ENCODE results near the gene EYS. TPM values are rescaled to one million over a fixed set of nuclear protein-coding genes. Genes with fewer than 3 reads are reported as not detected.
"Not testable (repeated sequence)": the region's sequence is repeated elsewhere in the genome, so short reads cannot be mapped to it uniquely, and the experiment has no call there.

EYS gene
- total RNA-seq, 2 donors from 2014 or later: not detected

- H3K36me3 Mint-ChIP-seq (ENCODE audit: insufficient read depth in 2 of 2): no peaks in the 10 kb centered on the region
- H3K9me3 Mint-ChIP-seq: no peaks in the 10 kb centered on the region
- H3K27ac Mint-ChIP-seq: no peak overlapping the region
- H3K4me3 Mint-ChIP-seq: no peak overlapping the region
- DNase-seq (no peak), ATAC-seq (replicated peaks in 1 of 2) (no peak)
- no peaks in the 10 kb centered on the region for H3K4me1 Mint-ChIP-seq (ENCODE audit: low read depth)
- no peaks in the 10 kb centered on the region for H3K27me3 Mint-ChIP-seq (ENCODE audit: low read depth)
Measured at GRCh38 chr6:63963769-63964315, 1743.2 kb downstream of the EYS start.

DNA sequence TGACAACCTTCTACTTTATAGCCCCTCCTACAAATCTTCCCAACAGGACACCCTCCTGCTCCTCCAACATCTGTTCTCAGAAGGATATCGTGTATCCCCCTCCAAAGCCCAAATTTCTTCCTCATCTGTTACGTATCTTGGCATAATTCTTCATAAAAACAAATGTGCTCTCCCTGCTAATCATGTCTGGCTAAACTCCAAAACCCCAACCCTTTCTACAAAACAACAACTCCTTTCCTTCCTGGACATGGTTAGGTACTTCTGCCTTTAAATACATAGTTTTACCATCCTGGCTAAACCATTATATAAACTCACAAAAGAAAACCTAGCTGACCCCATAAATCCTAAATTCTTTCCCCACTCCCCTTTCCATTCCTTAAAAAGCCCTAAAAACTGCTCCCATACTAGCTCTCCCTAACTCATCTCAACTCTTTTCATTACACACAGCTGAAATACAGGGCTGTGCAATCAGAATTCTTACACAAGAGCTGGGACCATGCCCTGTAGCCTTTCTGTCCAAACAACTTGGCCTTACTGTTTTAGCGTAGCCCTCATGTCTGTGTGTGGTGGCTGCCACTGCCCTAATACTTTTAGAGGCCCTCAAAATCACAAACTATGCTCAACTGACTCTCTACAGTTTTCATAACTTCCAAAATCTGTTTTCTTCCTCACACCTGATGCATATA, 1753.5 kb downstream of the EYS start:
- H3K4me1 Mint-ChIP-seq (ENCODE audit: low read depth); ATAC-seq (replicated peaks in 1 of 2); H3K27ac Mint-ChIP-seq; H3K36me3 Mint-ChIP-seq (ENCODE audit: insufficient read depth in 2 of 2); H3K4me3 Mint-ChIP-seq; H3K9me3 Mint-ChIP-seq; DNase-seq; H3K27me3 Mint-ChIP-seq (ENCODE audit: low read depth): not testable (repeated sequence)

- peaks cover 0 to 2% of the 10 kb centered on the region in 2 donors for H3K9me3 Mint-ChIP-seq
- no peak for DNase-seq
- no peak overlapping the region for H3K27ac Mint-ChIP-seq
- peaks cover 0 to 1% of the 10 kb centered on the region in 2 donors for H3K36me3 Mint-ChIP-seq (ENCODE audit: insufficient read depth in 2 of 2)
- no peaks in the 10 kb centered on the region for H3K27me3 Mint-ChIP-seq (ENCODE audit: low read depth)
- no peak overlapping the region for H3K4me3 Mint-ChIP-seq
- no peaks in the 10 kb centered on the region for H3K4me1 Mint-ChIP-seq (ENCODE audit: low read depth)
- no peak for ATAC-seq (replicated peaks in 1 of 2)
Measured at GRCh38 chr6:63947792-63948529, 1759.1 kb downstream of the EYS start.

- Mint-ChIP-seq H3K4me1 (ENCODE audit: low read depth) (no peaks in the 10 kb centered on the region), H3K4me3 (no peak overlapping the region), H3K36me3 (ENCODE audit: insufficient read depth in 2 of 2) (peaks cover 0 to 1% of the 10 kb centered on the region in 2 donors), H3K27me3 (ENCODE audit: low read depth) (no peaks in the 10 kb centered on the region), H3K27ac (no peak overlapping the region), H3K9me3 (peaks cover 0 to 2% of the 10 kb centered on the region in 2 donors)
- ATAC-seq (replicated peaks in 1 of 2) (no peak), DNase-seq (no peak)
Measured at GRCh38 chr6:63945987-63946386, 1761.0 kb downstream of the EYS start.

GRCh38 chr6:63943826-63944225, 1763.2 kb downstream of the EYS start:
- no peak for ATAC-seq (replicated peaks in 1 of 2)
- H3K4me3 Mint-ChIP-seq: no peak overlapping the region
- no peaks in the 10 kb centered on the region for H3K27me3 Mint-ChIP-seq (ENCODE audit: low read depth)
- DNase-seq: no peak
- H3K4me1 Mint-ChIP-seq (ENCODE audit: low read depth): no peaks in the 10 kb centered on the region
- H3K36me3 Mint-ChIP-seq (ENCODE audit: insufficient read depth in 2 of 2): peaks cover 0 to 3% of the 10 kb centered on the region in 2 donors
- H3K27ac Mint-ChIP-seq: no peak overlapping the region
- H3K9me3 Mint-ChIP-seq: peaks cover 0 to 4% of the 10 kb centered on the region in 2 donors

DNA sequence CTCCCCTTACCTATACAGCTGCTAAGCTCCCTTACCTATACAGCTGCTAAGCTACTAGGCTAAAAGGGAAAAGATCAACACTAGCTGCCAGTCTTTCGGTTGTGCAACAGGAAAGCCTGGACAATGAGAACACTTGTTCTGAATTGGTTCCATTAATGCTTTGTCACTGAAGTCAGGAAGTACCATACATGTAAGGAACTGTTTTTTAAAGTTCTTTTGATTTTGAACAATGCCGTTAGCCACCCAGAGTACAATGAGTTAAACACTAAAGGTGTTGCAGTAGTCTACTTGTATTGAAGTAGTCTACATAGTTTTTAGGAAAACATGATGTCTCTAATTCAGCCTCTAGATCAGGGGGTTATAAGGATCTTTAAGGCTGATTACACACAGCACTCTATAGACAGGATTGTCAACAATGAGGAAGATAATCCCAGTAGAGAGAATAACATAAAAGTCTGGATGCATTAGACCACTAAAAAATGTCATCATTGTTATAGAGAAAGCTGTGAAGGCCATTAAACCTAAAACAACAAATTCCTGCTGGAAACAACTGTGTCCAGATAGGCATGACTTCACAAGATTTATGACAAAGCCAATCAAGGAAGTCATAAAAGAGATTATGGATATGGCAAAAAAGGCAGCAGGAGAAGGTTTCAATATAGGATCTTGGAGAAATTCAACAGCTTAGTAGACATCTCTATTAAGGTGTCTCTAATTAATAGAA, 1765.1 kb downstream of the EYS start:
- no peak overlapping the region for H3K27ac Mint-ChIP-seq

GRCh38 chr6:63940056-63940455, 1767.0 kb downstream of the EYS start:
- Mint-ChIP-seq H3K4me1 (ENCODE audit: low read depth) (no peaks in the 10 kb centered on the region), H3K27ac (no peak overlapping the region), H3K27me3 (ENCODE audit: low read depth) (no peaks in the 10 kb centered on the region), H3K36me3 (ENCODE audit: insufficient read depth in 2 of 2) (peaks cover 0 to 3% of the 10 kb centered on the region in 2 donors), H3K9me3 (peaks cover 0 to 3% of the 10 kb centered on the region in 2 donors), H3K4me3 (no peak overlapping the region)
- ATAC-seq (replicated peaks in 1 of 2) (no peak), DNase-seq (no peak)

More for the DNA sequence above, 1765.1 kb downstream of the EYS start:
- Mint-ChIP-seq H3K27me3 (ENCODE audit: low read depth) (no peaks in the 10 kb centered on the region), H3K9me3 (peaks cover 0 to 4% of the 10 kb centered on the region in 2 donors), H3K4me1 (ENCODE audit: low read depth) (no peaks in the 10 kb centered on the region), H3K36me3 (ENCODE audit: insufficient read depth in 2 of 2) (peaks cover 0 to 3% of the 10 kb centered on the region in 2 donors), H3K4me3 (no peak overlapping the region)
- ATAC-seq (replicated peaks in 1 of 2) (no peak), DNase-seq (no peak)

DNA sequence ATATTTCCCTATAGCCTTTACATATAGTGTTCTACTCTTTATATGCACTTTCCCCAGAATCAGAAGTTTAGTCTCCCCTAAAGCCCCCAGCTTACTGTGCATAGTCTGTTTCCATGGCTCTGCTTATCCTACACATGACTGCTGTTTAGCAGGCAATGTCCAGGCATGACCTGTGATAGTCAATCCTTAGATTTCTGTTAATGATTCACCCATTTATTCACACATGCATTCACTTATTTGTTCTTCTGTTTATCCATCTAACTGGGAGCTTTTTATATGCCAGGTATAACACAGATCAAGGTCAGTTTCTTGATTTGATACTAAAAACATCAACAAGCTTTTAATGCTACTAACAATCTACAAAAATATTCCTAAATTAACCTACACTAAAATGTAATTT, 1770.6 kb downstream of the EYS start:
- H3K36me3 Mint-ChIP-seq (ENCODE audit: insufficient read depth in 2 of 2): peaks cover 0 to 2% of the 10 kb centered on the region in 2 donors

GRCh38 chr6:63935732-63936131, 1771.3 kb downstream of the EYS start:
- Mint-ChIP-seq H3K9me3 (peaks cover 0 to 2% of the 10 kb centered on the region in 2 donors), H3K4me1 (ENCODE audit: low read depth) (no peaks in the 10 kb centered on the region), H3K4me3 (no peak overlapping the region), H3K27me3 (ENCODE audit: low read depth) (no peaks in the 10 kb centered on the region), H3K27ac (no peak overlapping the region), H3K36me3 (ENCODE audit: insufficient read depth in 2 of 2) (peaks cover 0 to 2% of the 10 kb centered on the region in 2 donors)
- DNase-seq: no peak
- no peak for ATAC-seq (replicated peaks in 1 of 2)

More for the DNA sequence above, 1770.6 kb downstream of the EYS start:
- ATAC-seq (replicated peaks in 1 of 2): no peak
- no peaks in the 10 kb centered on the region for H3K27me3 Mint-ChIP-seq (ENCODE audit: low read depth)
- H3K4me3 Mint-ChIP-seq: no peak overlapping the region
- no peak overlapping the region for H3K27ac Mint-ChIP-seq
- DNase-seq: no peak
- H3K9me3 Mint-ChIP-seq: peaks cover 0 to 2% of the 10 kb centered on the region in 2 donors
- no peaks in the 10 kb centered on the region for H3K4me1 Mint-ChIP-seq (ENCODE audit: low read depth)

- H3K4me3 Mint-ChIP-seq; H3K4me1 Mint-ChIP-seq (ENCODE audit: low read depth); DNase-seq; H3K9me3 Mint-ChIP-seq; H3K27ac Mint-ChIP-seq; H3K27me3 Mint-ChIP-seq (ENCODE audit: low read depth); H3K36me3 Mint-ChIP-seq (ENCODE audit: insufficient read depth in 2 of 2); ATAC-seq (replicated peaks in 1 of 2): not testable (repeated sequence)
Measured at GRCh38 chr6:63933948-63934347, 1773.1 kb downstream of the EYS start.

DNA sequence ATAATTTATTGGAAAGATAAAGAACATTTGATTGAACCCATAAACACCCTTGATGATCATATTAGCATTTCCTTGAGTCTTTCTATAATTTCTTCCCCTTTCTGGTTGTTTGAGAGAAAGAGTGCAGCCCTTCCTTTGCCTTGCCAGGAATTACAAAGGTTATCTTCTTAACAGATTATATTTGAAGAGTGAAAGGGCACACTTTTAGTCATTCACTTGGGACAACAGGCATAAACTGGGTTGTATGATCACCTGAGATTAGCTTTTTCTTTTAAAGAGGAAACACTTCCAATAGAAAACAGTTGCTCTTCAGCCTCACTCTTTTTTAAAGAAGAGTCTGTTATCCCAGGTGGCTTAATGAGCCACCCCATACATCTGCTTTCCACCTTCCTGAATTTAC, 1776.2 kb downstream of the EYS start:
- H3K27me3 Mint-ChIP-seq (ENCODE audit: low read depth): no peaks in the 10 kb centered on the region
- no peak overlapping the region for H3K4me3 Mint-ChIP-seq
- ATAC-seq (replicated peaks in 1 of 2): no peak
- DNase-seq: no peak
- H3K36me3 Mint-ChIP-seq (ENCODE audit: insufficient read depth in 2 of 2): no peaks in the 10 kb centered on the region
- H3K9me3 Mint-ChIP-seq: no peaks in the 10 kb centered on the region
- no peaks in the 10 kb centered on the region for H3K4me1 Mint-ChIP-seq (ENCODE audit: low read depth)
- H3K27ac Mint-ChIP-seq: no peak overlapping the region

DNA sequence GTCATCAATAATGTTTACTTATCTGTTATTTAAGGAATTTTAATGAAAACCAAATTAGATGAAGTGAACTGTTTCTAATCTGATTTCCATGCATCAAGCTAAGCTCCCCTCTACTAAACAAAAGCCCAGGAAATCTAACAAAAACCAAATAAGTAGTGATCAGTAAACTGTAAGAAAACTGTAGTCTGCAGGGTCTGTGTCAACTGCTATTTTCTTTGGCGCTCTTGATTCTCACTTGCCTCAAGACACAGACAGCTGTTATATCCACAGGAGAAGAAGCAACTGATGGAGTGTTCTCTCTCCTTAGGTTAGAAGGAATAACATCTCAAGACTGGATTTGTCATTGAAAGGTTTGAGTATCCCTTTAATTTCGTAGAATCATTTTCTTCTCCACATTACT, 1777.9 kb downstream of the EYS start:
- ATAC-seq (replicated peaks in 1 of 2) (no peak), DNase-seq (no peak)
- Mint-ChIP-seq H3K27ac (no peak overlapping the region), H3K4me1 (ENCODE audit: low read depth) (no peaks in the 10 kb centered on the region), H3K4me3 (no peak overlapping the region), H3K9me3 (no peaks in the 10 kb centered on the region), H3K27me3 (ENCODE audit: low read depth) (no peaks in the 10 kb centered on the region), H3K36me3 (ENCODE audit: insufficient read depth in 2 of 2) (no peaks in the 10 kb centered on the region)

GRCh38 chr6:63928613-63929012, 1778.4 kb downstream of the EYS start:
- Mint-ChIP-seq H3K4me3 (no peak overlapping the region), H3K36me3 (ENCODE audit: insufficient read depth in 2 of 2) (no peaks in the 10 kb centered on the region), H3K27me3 (ENCODE audit: low read depth) (no peaks in the 10 kb centered on the region), H3K27ac (no peak overlapping the region), H3K9me3 (no peaks in the 10 kb centered on the region), H3K4me1 (ENCODE audit: low read depth) (no peaks in the 10 kb centered on the region)
- ATAC-seq (replicated peaks in 1 of 2): no peak
- no peak for DNase-seq

Data from activated T-cell treated with anti-CD3 and anti-CD28 coated beads, Interleukin-2, amount 50 U/mL, for 72 hours (primary cell).